ENCODE data around the gene IGSF3.
A peak's percentile ranks its signal among the peaks of the same experiment; 100 is the strongest.
"Not testable (repeated sequence)": the region's sequence is repeated elsewhere in the genome, so short reads cannot be mapped to it uniquely, and the experiment has no call there.

The IGSF3 gene

DNA sequence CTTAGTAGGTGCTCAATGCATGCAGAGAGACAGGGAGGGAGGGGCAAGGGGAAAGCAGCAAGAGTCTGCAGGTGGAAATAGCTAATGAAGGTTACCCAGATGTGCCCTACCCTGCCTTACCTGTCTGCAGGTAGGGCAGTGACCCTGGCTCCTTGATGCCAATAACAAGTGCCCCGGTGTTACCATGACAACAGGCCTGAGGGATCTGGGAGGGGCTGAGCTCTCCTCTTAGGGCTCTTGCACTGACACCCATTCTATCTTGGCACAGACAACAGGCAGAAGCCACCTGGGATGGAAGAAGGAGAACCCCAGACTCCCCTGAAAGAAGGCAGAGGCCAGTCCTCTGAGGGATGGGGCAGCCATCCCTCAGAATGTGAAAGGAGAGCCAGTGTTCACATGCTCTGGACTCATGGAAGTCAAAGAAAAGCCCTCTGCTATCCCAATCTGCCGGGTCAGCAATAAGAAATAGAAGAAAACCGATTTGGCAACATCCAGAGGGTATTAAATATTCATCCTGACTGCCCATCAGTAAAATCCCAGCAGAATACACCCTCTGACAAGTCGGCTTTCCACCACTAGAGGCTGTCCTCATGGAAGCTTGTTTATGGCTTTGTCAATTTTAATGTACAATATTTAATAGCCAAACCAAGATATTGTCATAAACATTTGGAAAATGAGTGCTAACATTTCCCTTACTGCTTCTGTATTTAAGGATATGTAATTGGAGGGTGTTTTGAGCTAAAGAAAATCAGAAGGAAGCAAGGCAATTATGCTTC lies 72.3 kb downstream of the IGSF3 start:
- not testable (repeated sequence) for DNase-seq

DNA sequence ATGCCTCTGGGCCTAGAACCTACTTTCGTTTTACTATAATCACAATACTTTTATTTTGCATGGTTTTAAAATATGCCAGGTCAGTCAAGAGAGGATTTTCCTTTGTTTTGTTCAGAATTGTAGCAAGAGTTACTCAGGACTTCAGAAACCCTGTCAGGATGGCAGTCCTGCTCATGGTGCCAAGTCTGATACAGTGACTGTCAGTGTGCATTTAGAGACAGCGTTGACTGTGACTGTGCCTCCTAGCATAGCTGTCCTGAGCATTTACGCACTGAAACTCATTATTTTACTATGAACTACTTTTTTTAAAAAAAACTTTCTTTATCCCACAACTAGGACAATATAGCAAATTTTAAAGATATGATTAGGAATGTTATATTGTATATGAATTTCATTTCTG lies 73.6 kb downstream of the IGSF3 start:
- not testable (repeated sequence) for DNase-seq

DNA sequence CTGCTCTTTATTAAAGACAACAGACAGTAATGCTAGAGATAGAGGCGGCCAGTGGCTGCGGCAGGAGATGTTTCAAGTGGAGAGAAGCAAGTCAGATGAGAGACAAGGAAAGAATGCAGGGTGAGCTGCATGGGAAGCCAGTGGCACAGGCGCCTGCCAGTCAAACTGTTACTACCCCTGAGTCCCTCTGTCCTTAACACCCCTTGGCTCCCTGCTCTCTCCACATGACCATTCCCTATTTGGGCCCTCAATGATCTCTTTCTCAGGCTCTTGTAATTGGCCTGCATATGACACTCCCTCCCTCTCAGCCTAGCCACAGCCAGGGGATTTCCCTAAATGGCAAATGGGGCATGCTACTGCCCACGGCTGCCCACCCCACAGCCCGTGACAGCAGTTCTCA lies 74.1 kb downstream of the IGSF3 start:
- DNase-seq: not testable (repeated sequence)

DNA sequence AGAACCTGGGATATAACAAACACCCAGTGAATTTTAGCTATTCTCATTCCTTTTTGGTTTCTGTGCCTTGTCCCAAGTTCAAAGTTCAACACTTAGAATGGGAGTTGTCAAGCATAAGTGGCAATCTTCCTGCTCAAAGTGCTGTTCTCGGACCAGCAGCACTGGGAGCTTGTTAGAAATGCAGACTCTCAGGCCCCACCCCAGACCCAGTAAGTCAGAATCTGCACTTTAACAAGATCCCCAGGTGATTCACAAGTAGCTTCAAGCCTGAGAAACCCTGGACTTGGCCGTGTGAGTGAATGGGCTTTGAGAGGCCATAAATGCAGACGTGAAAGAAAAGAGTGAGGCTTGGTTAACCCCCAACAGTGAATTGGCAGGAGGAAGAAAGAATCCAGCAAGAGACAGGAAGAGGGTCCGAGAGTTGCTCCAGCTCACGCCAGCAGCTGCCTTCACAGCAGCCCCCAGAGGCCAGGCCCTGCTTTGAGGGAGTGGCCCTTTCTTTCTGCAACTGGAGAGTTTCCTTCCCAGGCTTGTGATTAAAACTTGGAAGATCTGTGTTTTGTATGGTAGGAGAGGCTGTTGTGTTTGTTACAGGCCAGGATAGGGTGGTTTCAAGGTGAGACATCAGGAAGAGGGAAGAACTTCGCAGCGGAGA lies 75.5 kb downstream of the IGSF3 start:
- DNase-seq: not testable (repeated sequence)

DNA sequence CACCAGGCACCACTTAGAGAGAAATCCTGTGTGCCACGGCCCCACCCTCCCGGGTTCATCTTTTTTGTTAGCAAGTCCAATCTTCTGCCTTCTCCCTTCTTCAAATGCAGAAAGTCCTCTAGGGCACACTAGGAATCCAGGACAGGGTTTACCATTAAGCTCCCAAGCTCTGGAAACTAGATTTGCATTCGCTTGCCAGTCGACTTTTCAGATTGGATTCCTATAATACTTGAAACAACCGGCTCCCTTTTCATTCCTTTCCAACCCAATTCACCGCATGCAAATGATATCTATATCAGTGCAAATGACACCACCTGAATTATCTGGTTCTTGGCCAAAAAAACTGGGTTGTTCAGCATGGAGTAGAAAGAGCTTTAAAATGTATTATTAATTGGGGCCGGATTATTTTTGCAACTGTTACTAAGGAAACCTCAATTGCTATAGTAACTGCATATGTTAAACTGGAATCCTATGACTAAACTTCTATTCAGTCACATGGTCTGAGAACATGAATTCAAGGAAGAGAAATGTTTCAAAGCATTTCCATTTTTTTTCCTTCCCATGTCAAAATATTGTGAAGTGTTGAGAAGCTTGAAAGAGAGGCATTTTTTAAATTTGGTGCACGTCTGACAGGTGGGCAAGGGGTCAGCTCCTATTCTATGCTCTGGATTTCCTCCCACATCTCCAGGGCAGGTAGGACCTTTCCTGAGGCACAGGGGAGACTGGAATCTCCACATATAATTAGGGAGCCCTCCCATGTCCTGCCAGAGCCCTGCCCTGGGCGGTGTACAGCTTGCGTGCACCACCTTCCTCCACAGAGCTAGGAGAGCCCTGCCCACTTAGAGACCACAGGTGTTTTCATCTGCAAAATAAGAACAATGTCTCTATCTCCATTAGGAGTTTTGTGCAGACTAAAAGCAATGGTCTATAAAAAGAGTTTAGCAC lies 76.3 kb downstream of the IGSF3 start:
- not testable (repeated sequence) for DNase-seq

DNA sequence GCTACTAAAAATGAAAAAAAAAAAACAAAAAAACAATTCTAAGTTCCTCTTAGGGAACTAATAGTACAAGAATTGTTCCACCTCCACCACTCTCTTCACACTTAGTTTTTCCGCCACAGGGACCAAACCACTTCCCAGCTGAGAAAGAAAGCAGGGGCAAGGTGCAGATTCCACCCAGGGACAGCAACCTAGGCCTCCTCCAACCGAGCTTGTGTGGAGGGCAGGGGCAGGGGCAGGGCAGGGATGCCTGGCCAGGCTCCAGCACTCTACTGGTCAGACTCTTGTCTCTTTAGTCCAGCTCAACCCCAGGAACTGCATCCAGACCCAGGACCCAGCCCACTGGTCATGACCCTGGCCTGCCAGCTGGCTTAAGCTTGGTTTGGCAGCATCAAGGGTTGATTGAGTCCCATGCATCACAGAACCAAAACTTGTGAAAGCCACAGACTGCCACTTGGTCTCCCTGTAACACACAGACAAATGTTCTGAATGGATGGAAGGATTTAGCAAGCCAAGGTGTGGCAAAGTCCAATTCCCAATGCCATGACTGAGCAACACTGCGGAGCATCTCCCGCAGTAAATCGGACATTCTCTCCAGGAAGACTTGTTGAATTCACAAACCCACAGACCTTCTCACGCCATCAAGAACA lies 77.1 kb downstream of the IGSF3 start:
- DNase-seq: not testable (repeated sequence)

DNA sequence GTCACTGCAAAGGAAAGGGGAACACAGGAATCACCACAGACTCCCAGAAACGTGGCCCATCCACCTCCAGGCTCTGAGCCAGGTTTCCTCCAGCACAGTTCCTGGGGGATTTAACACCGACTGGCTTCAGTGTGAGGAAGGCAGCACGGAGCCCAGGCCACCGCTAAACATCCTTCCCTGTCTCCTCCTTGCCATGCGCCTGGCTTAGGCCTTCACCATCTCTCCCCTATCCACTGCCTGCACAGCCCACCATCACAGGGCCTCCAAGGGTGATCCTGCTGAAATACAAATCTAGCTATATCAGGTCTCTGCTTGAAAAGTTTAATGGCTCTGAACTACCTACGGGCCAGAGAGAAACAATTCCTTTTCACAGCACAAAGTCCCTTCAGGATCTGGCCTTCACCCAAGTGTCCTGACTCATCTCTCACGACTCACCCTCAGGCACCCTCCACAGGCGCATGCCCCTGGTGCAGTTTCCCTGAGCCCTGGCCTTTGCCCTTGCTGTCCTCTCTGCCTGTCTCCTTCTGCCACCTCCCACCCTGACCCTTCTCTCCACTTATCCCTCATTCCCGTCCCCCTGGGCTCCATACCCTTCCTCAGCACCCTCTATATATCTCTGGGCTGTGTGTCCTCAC lies 78.3 kb downstream of the IGSF3 start:
- DNase-seq: not testable (repeated sequence)

DNA sequence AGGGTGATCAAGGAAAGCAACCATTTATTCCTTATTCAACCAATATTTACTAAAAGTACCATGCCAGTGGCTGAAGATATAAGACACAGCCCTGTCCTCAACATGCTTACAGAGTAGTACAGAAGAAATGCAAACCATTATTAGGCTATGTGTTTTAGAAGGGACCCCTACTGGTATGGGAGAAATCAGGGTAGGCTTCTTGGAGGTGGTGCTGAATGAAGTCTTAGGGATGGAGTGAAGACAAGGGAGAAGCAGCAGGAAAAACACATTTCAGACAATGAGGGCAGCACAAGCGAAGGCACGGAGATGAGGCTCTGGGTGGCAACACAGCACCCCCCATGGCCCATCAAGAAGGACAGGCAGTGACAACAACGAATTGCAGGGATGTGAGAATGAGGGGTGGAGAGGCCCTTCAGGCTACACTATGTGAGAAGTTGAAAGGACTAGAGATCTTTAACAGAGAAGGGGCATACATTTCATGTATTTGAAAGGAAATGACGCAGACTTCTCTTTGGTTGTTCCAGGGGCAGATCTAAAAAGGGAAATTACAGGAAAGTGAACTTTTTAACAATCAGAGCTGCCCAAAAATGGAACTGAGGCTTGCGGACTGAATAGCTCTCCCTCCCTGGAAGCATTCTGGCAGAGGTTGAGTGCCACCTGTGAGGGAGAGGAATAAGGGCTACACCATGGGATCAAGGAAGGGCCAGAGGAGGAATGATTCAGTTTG lies 79.9 kb downstream of the IGSF3 start:
- DNase-seq: no peak

DNA sequence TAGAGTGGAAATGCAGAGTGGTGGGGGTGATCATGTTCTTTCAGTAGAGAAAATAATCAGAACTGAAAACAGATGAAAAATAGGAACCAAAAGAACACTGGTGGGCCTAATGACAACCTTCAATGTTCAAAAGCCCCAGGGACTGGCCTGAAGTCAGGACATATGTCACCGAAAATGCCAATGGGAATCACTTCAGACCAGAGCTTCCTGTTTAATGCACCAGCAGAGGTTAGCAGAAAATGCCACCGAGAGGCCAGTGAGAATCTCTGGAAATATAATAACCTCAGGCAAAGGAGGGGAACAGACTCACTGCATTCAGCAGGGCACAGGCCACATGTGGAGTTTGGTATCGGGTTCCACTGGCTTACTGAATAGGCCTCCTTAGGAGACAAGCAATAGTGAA lies 80.8 kb downstream of the IGSF3 start:
- no peak for DNase-seq

DNA sequence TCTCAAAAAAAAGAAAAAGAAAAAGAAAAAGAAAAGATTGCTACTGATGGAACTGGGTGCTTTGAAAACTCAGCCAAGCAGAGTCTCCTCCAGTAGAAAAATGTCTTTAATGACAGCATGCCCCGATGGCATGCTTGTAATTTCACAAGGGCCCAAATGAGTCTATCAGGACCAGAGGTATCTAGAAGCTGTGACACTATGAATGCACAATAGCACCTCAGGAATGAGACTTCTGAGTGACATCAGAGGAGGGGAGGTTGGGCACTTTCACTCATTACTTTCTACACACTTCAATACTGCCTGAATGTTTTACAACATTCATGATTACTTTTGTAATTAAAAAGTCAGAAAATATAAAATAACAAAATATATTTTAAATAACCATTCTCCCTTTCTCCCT lies 81.6 kb downstream of the IGSF3 start:
- DNase-seq: no peak

DNA sequence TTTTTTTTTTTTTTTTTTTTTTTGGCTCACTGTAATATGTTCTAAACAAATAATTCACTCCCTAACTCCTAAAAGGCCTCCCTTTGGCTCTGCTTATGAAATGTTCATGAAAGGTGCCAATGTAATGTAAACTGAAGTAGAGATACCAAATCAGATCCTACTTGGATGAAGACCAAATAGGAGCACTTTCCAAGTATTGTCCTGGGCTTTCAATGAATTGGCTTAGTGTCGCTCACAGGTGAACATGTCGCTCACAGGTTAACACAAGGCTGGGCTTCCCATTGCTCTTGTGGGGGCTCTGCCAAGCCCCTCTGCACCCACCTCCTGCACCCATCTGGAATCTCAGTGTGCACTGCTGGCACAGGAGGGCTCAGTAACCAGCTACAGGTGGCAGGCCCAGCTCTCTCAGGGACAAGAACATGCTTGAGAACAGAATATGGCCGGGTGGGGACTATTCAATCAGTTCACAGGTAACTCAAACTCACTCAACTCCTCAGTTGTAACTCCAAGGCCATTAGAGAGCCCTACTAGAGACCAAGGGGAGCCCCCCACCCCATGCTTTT lies 86.1 kb downstream of the IGSF3 start:
- DNase-seq: no peak

DNA sequence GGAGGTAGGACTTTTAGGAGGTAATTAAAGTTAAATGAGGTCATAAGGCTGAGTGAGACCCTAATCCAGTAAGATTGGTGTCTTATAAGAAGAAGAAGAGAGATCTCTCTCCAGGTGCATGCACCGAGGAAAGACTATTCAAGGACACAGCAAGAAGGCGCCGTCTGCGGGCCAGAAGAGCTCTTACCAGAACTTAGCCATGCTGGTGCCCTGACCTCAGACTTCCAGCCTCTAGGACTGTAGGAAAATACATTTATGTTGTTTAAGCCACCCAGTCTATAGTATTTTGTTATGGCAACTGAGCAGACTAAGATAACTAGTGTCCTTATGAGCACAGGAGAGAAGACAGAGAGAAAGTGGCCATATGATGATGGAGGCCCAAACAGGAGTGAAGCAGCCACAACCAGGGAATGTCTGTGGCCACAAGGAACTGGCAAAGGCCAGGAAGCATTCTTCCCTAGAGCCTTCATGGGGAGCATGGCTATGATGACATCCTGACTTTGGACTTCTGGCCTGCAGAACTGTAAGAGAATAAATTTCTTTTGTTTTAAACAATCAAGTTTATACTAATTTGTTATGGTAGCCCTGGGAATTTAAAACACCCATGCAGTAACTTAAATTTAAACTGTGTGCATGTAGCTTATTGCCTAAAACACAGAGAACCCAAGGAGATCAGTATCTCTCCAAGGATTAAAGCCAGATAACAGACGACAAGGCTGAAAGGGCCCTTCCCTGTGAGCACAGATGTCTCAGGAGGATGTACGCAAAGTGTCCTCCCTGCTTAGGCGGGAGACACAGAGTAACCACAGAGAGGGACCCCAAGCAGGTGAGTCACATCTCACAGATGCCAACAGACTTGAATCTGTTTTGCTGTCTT lies 86.8 kb downstream of the IGSF3 start:
- DNase-seq: no peak

DNA sequence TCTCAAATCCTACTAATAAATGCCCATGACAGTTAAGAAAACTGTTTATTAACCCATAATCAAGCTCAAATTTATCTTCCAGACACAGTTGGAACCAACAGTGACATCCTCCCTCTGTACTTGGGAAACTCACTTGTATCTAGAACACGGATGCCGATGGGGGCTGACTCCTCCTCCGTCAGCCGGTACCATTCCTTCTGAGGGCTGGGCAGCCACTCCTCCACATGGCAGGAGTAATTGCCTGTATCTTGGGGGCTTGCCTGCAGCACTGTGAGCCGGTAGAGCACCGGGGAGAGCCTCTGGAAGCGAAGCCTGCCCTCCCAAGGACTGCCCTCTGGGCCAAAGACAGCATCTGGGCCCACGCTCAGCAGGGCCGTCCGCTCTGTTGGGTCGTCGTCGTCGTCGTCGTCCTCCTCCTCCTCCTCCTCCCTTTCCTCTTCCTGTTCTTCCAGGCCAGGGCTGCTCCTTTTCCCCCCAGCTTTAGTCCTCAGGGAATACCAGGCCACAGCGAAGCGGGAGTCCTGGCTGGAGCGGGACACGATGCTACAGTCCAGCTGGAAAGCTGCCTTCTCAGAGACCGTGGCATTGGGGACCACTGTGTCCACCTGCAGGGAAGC lies 88.2 kb downstream of the IGSF3 start:
- DNase-seq: no peak

DNA sequence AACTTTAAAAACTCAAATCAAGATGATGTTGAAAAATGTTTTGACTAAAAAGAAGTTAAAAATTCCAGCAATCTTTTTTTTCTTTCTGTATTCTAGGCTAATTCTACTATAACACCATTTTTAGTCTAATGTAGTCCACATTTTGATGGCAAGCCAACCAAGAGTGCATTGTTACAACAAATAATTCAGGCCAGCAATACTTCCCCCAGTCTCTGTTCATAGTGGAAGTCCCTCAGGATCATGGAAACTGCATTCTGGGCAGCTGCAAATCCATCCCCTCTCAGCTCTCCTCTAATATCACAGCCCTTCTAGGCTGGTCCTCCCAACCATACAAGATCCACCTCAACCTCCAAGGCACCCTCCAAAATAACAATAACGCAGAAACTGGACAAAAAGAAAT lies 89.0 kb downstream of the IGSF3 start:
- no peak for DNase-seq

DNA sequence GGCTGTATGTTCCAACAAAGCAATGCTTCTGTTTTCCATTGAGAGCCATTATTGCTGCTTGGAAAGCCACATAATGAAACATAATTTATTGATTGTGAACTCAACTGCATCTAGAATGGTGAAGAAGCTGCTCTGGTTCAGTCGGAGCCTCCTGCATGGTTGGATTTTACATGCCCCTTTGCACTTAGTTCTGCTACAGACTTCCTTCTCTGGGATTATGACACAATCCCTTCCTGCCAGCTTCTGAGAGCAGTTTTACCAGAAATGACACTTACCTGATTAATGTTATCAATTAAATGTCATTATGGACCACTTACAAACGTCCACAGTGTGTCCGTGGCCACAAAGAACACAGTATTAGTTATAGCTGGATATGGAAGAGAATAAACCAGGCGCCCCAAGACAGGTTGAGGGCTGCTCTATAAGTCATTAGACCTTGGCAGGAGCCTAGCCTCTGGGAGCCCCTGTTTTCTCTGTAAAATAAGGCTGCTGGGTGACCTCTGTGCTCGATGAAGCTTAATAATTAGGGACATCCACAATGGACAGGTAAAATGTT lies 89.7 kb downstream of the IGSF3 start:
- DNase-seq: no peak

DNA sequence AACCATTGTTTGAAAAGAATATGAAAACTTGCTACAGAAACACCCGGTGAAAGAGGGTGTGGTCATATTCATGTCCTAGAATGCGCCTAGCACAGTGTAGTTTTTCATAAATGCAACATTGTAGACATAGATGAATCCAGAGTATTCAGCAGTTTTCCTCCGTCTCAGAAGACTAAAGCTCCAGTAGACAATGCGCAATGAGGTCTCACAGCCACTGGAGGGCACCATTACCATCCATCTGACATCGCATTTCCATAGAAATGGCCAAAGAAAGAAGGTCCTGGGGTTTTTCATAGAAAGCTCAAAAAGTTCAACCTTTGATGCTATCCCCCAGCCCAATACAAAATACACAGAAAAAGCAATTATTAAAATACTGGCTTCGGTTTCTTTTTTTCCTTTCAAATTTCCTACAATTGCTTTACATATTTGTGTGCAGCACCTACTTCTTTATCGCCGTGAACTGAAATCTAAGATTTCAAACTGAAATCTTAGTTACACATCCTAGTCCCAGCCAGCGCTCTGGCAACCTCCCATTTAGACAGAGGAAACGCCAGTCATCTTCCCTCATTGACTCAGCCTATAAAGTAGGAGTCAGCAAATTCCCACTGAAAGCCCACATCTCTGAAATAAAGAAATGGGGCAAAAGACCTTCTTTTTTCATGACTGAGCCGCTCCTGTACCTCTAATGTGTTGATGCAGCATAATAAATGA lies 92.8 kb downstream of the IGSF3 start:
- DNase-seq: peak; percentile 42 to 52

DNA sequence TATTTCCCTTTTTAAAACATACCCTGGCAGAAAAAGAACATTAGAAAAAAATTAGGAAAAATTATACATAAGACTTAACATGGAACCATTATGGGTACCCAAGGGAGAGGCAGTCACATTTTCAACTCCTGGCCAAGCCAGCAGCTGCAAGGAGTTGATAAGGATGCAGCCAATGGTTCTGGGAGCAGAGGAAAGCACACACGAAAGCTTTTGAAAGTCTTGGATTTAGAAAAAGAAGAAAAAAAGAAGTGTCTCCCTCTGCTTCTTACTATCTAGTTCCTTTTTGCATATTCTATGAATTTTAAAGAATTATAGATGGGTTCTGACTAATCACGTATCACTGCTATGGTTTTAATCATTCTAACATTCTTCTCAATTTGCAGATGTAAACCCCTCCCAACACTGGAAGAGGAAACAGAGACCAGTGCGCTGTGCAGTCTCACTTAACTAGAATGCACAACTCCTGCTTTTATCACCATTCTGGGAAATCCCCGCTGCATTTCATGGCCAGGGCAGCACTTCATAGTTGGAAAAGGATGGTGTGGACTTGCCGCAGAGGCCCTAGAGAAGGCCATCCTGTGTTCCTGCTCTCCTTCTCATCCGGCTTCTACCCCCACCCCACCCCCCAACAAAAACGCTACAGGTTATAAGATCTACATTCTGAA lies 94.0 kb downstream of the IGSF3 start:
- no peak for DNase-seq

DNA sequence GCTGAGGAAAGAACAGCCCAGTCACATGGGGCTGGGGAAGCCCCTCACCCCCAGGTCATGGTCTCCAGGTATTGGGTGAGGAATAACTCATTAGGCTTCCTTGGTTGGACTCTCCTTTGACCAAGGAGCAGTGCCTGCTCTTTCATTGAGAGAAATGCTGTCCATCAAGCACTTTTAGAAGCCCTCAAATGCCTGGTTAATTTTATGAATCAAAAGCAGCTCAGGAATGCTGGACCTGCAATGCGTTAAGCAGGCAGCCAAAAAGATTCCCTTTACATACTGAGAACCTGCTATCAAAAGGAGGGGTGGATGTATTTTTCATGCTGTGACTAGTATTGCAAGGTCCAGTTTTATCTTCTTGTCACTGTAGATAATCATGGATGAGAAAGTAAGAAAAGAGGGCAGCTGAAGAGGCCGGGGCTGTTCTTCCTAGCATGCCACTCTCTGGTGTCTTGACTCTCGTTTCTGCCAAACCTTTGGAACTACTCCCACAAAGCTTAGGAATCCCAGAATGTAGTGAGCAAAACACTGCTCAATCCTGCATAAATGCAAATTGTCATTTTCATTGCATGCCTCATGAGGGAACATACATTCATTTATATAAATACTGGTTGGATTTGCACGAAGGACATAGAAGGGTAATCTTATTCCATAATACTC lies 94.6 kb downstream of the IGSF3 start:
- DNase-seq: no peak
